Measurements from ENCODE around the gene POLR2C.

The POLR2C gene

DNA sequence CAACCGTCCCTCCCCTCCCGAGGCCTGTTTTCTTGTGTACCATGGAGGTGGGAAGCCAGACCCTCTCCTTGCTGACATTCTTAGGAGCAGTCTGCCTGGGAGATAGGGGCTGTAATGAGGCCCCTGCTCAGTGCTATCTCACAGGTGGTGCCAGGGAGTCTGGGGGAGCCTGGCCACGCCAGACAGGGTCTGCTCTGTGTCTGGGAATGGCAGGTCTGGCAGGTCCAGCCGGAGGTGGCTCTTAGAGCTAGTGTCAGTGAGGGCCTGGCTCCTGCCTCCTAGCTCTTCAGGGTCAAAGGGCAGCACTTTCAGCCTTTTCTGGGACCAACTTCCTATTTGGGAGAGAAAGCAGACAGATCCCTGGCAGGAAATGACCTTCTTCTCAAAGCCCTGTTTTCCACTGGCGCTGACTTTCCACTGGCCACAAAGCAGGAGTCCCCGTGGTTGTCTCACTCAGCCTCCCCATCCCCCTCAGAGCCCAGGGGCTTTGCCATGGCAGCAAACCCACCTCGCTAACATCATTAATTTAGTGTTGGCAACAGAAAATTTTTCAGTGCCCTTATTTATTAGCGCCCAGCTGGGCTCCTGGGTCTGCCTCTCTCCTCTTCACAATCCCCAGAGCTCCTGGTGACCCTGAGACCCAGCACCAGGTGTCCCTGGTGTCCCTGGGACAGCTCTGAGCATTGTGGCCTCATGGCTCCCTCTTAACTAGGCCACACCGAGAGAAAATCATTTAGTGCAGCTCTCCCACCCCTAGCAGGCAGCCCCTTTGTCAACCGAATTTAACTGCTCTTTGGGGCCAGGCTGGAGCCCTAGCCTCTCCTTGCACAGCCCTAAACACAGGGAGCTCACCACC lies 47.8 kb downstream of the POLR2C start:
- Mint-ChIP-seq H3K36me3 (ENCODE audit: low read depth) (no peaks in the 10 kb centered on the region), H3K27me3 (peaks cover 38% of the 10 kb centered on the region), H3K27ac (no peak overlapping the region), H3K4me3 (no peak overlapping the region), H3K9me3 (no peaks in the 10 kb centered on the region), H3K4me1 (ENCODE audit: low read depth) (no peaks in the 10 kb centered on the region)
- intact Hi-C loops (cut with micrococcal nuclease): no loop called here

DNA sequence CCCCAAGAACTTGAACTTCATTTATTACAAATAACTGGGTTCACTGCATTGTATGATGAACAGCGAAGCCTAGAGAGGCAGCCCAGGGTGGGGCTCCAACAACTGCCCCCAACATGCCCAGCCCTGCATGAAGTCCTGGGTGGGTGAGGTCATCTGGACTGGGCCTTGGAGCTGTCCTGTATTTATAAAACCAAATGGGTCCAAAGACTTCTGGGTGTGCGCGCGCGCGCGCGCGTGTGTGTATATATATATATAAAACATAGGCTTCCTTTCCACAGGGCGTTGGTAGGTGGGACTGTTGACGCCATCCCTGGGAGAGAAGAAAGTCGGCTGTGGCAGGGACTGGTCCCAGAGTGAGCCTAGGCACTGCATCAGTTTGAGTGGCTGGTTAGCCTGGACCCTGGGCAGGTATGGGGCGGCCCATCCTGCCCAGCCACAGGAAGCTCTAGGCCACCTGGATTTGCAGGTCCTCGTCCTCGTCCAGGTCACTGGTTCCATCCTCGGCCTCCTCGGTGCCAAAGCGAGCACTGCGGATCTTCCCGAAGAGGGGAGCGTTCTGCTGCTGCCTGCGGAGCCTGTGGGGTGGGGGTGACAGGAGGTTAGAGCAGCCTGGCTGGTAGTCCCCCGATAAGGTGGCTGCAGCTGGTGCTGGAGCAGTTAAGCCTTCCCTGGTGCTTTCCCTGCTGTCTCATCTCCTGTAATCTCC lies 50.0 kb downstream of the POLR2C start:
- Mint-ChIP-seq H3K27me3 (peaks cover 42% of the 10 kb centered on the region), H3K9me3 (no peaks in the 10 kb centered on the region), H3K36me3 (ENCODE audit: low read depth) (no peaks in the 10 kb centered on the region), H3K4me1 (ENCODE audit: low read depth) (no peaks in the 10 kb centered on the region), H3K27ac (no peak overlapping the region), H3K4me3 (no peak overlapping the region)
- intact Hi-C loops (cut with micrococcal nuclease): no loop called here

DNA sequence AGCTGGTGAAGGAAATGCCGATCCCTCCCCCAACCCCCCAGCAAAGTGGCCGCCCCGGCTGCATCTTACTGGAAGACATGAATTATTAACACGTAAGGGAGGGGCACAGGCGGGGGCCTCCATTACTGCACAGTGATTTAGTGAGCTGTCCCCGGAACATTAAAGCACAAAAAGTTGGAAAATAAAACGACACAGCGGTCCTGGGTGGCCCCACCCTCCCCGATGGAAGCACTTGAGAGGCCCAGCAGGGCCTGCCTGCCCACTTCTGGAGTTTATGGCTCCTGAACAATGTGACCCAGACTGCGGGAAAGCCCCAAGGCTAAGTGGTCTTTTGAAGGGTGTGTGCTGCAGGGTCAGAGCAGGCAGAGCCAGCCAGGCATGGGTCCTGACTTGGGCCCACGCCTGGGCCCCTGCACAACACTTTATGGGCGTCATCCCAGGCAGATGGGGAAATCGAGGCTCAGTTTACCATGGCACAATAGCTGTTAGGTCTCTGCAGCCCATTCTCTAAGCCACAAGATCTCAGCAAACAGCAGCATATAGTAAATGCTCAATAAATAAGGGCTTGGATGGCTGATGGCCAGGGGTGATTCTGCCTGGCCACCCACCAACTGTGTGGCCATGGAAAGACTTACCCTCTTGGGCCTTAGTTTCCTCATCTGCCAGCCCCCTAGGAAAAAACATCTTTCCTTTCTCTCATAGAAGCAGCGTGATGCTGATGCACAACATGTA lies 51.1 kb downstream of the POLR2C start:
- H3K27ac Mint-ChIP-seq: no peak overlapping the region
- intact Hi-C loops (cut with micrococcal nuclease): no loop called here
- H3K9me3 Mint-ChIP-seq: no peaks in the 10 kb centered on the region
- H3K4me3 Mint-ChIP-seq: no peak overlapping the region
- no peaks in the 10 kb centered on the region for H3K36me3 Mint-ChIP-seq (ENCODE audit: low read depth)
- no peaks in the 10 kb centered on the region for H3K4me1 Mint-ChIP-seq (ENCODE audit: low read depth)
- peaks cover 46% of the 10 kb centered on the region for H3K27me3 Mint-ChIP-seq

DNA sequence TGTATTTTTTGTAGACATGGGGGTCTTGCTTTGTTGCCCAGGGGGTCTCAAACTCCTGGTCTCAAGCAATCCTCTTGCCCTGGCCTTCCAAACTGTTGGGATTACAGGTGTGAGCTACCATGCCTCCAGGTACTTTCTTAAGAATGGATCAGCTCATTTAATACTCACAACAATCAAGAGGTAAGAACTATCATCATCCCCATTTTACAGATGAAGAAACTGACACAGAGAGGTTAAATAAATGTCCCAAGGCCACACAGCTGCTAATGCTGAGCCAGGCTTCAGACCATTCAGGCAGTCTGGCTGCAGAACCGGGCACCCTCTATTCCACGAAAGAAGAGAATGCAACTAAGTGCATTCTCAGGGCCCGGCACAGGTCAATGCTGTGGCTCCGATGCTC lies 51.9 kb downstream of the POLR2C start:
- no peaks in the 10 kb centered on the region for H3K4me1 Mint-ChIP-seq (ENCODE audit: low read depth)
- no peaks in the 10 kb centered on the region for H3K36me3 Mint-ChIP-seq (ENCODE audit: low read depth)
- intact Hi-C loops (cut with micrococcal nuclease): no loop called here
- no peaks in the 10 kb centered on the region for H3K9me3 Mint-ChIP-seq
- no peak overlapping the region for H3K27ac Mint-ChIP-seq
- H3K27me3 Mint-ChIP-seq: peaks cover 47% of the 10 kb centered on the region
- no peak overlapping the region for H3K4me3 Mint-ChIP-seq

DNA sequence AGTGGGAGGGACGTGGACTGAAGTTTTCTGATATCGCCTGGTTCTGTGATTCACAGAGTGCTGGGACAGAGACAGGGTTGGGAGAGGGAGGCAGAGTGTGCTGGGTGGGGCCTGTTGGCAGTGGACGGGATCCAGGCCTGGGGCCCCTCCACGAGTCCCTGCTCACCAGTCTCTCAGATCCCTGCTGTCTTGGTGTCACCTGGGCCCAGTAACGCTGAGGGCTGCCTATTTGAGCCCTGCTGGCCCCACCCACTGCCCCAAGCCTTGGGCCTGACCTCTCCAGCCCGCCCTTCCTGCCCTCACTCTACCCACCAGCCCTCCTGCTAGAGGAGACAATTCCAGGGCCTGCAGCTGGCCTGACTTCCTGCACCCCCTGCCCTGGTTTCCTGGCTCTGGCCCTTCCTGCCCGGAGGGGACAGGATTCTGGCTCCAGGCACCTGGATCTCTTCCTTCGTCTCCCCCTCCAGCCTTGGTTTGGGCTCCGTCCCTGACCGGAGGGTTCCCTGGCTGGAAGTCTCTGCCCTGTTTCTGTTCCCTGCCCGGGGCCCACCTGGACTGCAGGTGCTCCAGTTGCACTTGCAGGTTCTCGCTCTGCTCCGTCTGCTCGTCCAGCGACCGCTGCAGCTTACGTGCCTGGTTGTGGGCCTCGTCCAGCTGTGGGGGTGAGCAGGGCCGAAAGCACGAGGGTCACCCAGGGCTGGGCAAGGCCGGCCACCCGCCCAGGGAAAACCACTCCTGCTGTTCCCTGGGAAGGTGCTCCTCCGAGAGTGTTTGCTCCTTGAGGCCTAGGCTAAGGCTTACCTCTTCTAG lies 52.5 kb downstream of the POLR2C start:
- peaks cover 2% of the 10 kb centered on the region for H3K4me1 Mint-ChIP-seq (ENCODE audit: low read depth)
- intact Hi-C loops (cut with micrococcal nuclease): loop anchor here (5.0 kb wide), 1 partner anchor 213 kb away; no protein-coding TSS in a partner anchor
- H3K9me3 Mint-ChIP-seq: no peaks in the 10 kb centered on the region
- no peaks in the 10 kb centered on the region for H3K36me3 Mint-ChIP-seq (ENCODE audit: low read depth)
- H3K27me3 Mint-ChIP-seq: peaks cover 47% of the 10 kb centered on the region
- no peak overlapping the region for H3K27ac Mint-ChIP-seq
- no peak overlapping the region for H3K4me3 Mint-ChIP-seq

DNA sequence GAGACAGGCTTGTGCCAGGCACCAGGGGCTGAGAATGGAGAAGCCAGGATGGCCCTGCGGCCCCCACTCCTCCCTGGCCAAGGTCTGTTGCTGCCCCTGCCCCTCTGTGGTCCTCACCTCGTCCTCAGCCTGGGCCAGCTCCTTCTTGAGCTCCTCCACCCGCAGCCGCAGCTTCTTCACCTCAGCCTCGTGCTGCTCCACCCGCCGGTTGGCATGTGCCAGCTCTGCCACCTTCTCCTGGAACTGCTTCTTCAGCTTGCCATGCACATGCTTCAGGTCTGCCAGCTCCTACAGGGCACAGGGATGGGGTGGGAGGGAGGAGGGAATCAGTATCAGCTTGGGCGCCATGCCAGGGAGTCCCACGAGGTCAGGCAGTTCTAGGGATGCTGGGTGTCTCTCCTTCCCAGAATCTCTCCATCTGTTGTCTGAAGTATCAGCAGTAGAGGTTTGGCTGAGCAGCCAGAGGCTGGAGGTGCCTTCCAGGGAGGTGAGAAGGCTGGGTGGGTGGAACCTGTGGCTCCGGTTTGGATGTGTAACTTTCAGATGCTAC lies 53.8 kb downstream of the POLR2C start:
- intact Hi-C loops (cut with micrococcal nuclease): loop anchor here (5.0 kb wide), 1 partner anchor 214 kb away; no protein-coding TSS in a partner anchor
- Mint-ChIP-seq H3K4me3 (no peak overlapping the region), H3K27ac (no peak overlapping the region), H3K9me3 (no peaks in the 10 kb centered on the region), H3K27me3 (peaks cover 56% of the 10 kb centered on the region), H3K36me3 (ENCODE audit: low read depth) (no peaks in the 10 kb centered on the region), H3K4me1 (ENCODE audit: low read depth) (peaks cover 5% of the 10 kb centered on the region)

DNA sequence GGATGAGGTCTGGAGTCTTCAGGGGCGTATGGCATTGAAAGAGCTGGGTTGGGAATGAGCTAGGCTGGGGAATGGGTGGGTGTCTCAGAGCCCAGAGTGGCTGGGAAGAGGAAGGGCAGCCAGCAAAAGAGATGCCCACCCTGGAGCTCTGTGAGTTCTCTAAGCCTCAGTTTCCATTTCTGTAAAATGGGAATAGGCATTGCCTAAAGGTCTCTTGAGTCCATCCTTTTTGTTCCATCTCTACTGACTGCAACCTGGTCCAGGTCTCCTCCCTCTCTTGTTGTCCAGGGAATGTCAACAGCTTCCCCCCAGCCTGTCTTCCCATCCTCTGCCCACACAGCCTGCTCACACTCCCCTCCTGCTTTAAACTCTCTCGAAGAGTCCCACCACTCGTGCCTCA lies 54.3 kb downstream of the POLR2C start:
- H3K4me3 Mint-ChIP-seq: no peak overlapping the region
- no peak overlapping the region for H3K27ac Mint-ChIP-seq
- H3K27me3 Mint-ChIP-seq: peaks cover 61% of the 10 kb centered on the region
- H3K9me3 Mint-ChIP-seq: no peaks in the 10 kb centered on the region
- no peaks in the 10 kb centered on the region for H3K36me3 Mint-ChIP-seq (ENCODE audit: low read depth)
- intact Hi-C loops (cut with micrococcal nuclease): loop anchor here (5.0 kb wide), 1 partner anchor 214 kb away; no protein-coding TSS in a partner anchor
- H3K4me1 Mint-ChIP-seq (ENCODE audit: low read depth): peaks cover 5% of the 10 kb centered on the region

DNA sequence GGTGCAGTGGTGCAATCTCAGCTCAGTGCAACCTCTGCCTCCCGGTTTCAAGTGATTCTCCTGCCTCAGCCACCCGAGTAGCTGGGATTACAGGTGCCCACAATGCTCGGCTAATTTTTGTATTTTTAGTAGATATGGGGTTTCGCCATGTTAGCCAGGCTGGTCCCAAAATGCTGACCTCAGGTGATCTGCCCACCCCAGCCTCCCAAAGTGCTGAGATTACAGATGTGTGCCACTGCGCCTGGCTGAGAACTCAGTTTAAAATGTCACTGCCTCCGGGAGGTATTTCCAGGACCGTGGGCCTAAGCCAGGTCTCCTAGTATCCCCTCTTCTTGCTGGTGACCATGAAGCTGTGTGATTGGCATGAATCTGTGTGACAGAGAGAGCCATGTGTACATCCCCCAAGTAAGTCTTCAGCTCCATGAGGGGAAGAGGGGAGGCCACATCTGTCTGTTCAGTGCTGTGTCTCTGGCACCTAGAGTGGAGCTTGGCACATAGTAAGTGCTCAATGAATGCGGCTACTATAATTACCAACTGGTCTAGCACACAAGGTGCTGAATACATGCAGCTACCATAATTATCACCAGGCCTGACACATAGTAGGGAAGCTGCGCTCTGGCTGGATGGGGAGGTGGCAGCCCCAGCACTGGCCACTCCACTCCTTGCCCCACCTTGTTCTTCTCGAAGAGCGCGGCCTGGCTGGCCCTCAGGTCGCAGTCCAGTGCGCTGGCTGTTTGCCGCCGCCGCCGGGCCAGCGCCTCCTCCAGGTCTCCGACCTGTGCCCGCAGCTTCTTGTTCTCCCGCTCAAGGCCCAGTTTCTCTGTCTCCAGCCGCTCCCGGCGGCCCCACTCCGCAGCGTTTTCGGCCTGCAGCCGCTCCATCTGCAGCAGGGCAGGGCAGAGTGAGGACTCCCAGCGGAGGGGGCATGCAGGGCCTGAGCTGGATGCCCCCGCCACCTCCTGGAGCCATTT lies 55.2 kb downstream of the POLR2C start:
- Mint-ChIP-seq H3K4me1 (ENCODE audit: low read depth) (peaks cover 7% of the 10 kb centered on the region), H3K27me3 (peaks cover 70% of the 10 kb centered on the region), H3K36me3 (ENCODE audit: low read depth) (no peaks in the 10 kb centered on the region), H3K9me3 (no peaks in the 10 kb centered on the region), H3K4me3 (no peak overlapping the region), H3K27ac (no peak overlapping the region)
- intact Hi-C loops (cut with micrococcal nuclease): loop anchor here (2.0 to 5.0 kb wide), 2 partner anchors 99 to 215 kb away; no protein-coding TSS in a partner anchor

DNA sequence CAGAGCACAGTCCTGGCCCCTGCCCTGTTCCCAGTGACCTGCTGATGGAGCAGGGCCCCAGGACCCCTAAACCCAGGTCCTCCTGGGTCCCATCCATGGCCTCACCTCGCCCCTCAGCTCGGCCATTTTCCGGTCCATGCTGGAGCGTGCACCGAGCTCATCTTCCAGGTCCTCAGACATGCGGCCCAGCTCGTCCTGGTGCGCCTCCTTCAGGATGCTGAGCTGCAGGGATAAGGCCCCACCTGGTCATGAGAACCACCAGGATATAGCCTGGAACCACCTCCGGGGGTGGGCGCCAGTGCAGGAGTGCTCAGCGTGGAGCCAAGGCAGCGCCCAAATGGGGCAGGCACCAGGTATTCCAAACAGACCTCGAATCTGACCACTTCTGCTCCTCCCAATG lies 56.0 kb downstream of the POLR2C start:
- H3K9me3 Mint-ChIP-seq: no peaks in the 10 kb centered on the region
- peaks cover 71% of the 10 kb centered on the region for H3K27me3 Mint-ChIP-seq
- no peaks in the 10 kb centered on the region for H3K36me3 Mint-ChIP-seq (ENCODE audit: low read depth)
- H3K27ac Mint-ChIP-seq: no peak overlapping the region
- intact Hi-C loops (cut with micrococcal nuclease): loop anchor here (2.0 to 5.0 kb wide), 2 partner anchors 100 to 216 kb away; no protein-coding TSS in a partner anchor
- H3K4me3 Mint-ChIP-seq: no peak overlapping the region
- H3K4me1 Mint-ChIP-seq (ENCODE audit: low read depth): peaks cover 14% of the 10 kb centered on the region

DNA sequence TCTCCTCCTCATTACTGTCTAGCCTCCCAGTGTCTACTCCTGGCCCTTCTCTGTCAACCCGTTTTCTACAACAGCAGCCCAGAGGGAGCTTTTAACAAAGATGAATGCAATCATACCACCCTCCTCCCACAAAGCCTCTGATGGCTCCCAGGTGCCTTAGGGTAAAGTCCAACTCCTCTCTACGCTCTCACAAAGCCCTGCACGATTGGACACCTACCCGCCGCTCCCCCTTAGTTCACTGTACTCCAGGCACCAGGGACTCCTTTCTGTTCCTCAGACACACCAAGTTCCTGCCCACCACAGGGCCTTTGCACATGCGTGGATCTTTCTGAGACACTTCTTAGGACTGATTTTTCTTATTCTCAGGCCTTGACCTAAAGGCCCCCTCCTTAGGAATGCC lies 56.4 kb downstream of the POLR2C start:
- Mint-ChIP-seq H3K9me3 (no peaks in the 10 kb centered on the region), H3K4me1 (ENCODE audit: low read depth) (peaks cover 14% of the 10 kb centered on the region), H3K27me3 (peaks cover 73% of the 10 kb centered on the region), H3K36me3 (ENCODE audit: low read depth) (no peaks in the 10 kb centered on the region), H3K4me3 (no peak overlapping the region), H3K27ac (no peak overlapping the region)
- intact Hi-C loops (cut with micrococcal nuclease): loop anchor here (2.0 to 5.0 kb wide), 2 partner anchors 100 to 217 kb away; no protein-coding TSS in a partner anchor

DNA sequence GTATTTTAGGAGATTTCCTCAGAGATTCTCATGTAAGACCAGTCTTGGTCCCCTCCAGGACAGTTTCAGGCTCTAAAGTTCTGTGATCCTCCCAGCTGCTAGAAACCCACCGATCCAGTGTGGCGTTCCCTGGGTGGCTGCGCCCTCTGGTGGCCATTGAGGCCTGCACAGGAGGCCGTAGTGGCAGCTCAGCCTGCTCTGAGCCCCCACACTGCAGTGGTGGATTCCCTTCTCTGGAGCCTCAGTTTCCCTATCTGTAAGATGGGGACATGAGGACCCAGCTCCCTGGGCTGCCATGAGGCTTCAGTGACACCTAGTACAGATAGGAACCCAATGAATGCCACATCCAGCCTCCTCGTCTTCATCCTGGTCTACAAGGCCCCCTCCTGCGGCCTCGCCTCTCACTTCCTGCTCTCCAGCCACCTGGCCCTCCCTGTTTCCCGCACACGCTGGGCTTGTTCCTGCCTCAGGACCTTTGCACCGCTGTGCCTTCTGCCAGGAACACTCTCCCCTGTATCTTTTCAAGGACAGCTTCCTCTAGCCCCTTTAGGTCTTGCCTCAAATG lies 57.4 kb downstream of the POLR2C start:
- Mint-ChIP-seq H3K4me3 (no peak overlapping the region), H3K27ac (no peak overlapping the region), H3K4me1 (ENCODE audit: low read depth) (peaks cover 19% of the 10 kb centered on the region), H3K27me3 (peaks cover 79% of the 10 kb centered on the region), H3K36me3 (ENCODE audit: low read depth) (no peaks in the 10 kb centered on the region), H3K9me3 (no peaks in the 10 kb centered on the region)
- intact Hi-C loops (cut with micrococcal nuclease): loop anchor here (2.0 to 5.0 kb wide), 2 partner anchors 101 to 218 kb away; no protein-coding TSS in a partner anchor

Data from dendritic cell treated with granulocyte-macrophage colony-stimulating factor and Interleukin-4, amounts not matched to agents 40 ng/mL and 50 ng/mL, for 4 days (primary cell).